ENCODE data around the gene PAEP. TPM values are rescaled to one million over a fixed set of nuclear protein-coding genes. Genes with fewer than 3 reads are reported as not detected.

Gene PAEP
- total RNA-seq, 2 donors from 2014 or later, result not detected

DNA sequence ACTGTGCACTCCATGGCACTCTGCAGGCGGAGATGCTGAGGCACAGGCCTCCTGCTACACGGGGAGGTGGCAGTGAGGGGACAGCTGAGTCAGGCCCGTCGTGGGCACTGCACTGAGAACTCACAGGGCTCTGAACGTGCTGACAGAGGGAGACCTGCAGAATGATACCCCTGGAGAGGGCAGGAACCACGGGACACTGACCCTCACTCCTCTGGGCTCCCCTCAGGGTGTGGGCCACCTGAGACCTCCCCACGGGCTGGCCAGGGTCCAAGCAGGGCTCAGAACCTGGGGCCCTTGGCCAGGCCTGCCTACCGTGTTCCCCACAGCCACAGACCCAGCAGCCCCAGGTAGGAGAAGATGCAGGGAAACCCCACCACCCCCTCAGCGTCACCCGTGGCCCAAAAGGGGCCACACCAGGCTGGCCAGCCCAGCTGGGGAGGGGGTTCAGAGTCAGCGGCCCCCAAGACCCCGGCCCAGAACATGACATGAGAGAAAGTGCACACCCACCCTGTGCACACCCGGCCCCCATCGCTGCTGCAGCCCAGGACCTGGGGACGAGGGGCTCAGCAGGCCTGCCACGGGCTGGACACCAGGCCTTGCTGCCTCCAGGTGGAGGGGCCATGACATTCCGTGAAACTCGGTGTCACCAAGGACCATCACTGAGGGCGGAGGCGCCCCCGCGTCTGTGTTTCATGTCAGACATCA is 46.9 kb downstream of the PAEP start:
- intact Hi-C loops (cut with DNase I), result loop anchor here in 1 of 2 donors (10.0 kb wide), 1 partner anchor 676 kb away; no protein-coding TSS in a partner anchor
- ATAC-seq (no peak), DNase-seq (peak; percentile 11)

GRCh38 chr9:135608999-135609317 is 47.4 kb downstream of the PAEP start:
- DNase-seq (no peak), ATAC-seq (no peak)
- intact Hi-C loops (cut with DNase I), result loop anchor here in 1 of 2 donors (10.0 kb wide), 1 partner anchor 676 kb away; no protein-coding TSS in a partner anchor

GRCh38 chr9:135609366-135609955 is 47.9 kb downstream of the PAEP start:
- ATAC-seq, result no peak
- DNase-seq, result no peak
- intact Hi-C loops (cut with DNase I), result loop anchor here in 1 of 2 donors (10.0 kb wide), 1 partner anchor 675 kb away; no protein-coding TSS in a partner anchor

- intact Hi-C loops (cut with DNase I), result no loop called here
- DNase-seq (no peak), ATAC-seq (no peak)
Observed at GRCh38 chr9:135610290-135611141, 49.0 kb downstream of the PAEP start.

DNA sequence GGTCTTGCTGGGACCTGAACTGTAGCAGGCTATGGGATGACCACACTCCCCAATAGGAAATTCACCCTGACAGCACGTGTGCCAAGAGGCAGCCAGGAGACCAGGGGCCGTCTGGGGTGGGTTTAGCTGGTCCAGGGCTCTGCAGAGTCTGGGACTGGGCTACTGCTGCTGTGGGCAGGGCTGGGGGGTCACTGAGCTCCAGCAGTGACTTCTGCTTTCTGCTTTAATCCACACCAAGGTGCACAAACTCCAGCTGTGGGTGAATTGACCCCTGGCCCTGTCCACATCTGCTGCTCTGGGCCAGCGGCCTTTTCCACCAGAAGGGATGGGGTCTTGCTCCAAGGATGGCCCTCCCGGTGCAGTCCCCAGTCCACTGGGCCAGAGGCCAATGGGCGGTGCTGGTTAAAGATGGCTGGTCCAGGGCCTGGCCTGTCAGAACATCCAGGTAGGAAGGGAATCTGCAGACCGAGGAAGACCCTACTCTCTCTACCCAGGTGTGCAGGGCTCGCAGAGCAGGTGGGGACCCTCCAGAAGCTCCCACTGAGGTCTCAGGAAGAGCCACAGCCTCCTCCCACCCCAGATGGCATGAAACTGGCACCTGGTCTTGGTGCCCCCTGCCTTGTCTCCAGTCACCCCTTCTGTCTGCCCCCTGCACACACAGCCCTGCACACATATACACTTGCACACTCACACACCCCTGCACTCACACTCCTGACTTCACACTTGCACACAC is 49.8 kb downstream of the PAEP start:
- ATAC-seq (no peak), DNase-seq (no peak)
- intact Hi-C loops (cut with DNase I), result no loop called here

GRCh38 chr9:135611875-135612209 is 50.3 kb downstream of the PAEP start:
- DNase-seq (no peak), ATAC-seq (no peak)
- intact Hi-C loops (cut with DNase I), result no loop called here

DNA sequence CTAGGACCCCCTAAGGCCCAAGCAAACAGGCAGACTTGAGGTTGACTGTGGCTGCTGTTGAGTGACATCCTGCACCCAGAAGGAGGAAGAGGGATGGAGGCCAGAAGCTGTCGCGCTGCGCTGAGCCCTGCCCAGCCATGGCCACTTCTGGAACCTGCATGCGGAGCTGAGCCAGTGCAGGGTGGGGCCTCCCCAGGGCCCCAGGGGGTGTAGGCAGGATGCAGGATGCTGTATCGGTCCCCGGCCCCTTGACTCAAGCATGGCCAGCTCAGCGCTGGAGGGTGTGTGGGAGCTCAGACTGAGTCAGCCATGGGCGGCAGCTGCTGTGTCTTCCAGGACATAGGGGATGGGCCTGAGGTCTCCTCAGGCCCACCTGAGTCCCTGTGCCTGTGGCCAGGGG is 50.9 kb downstream of the PAEP start:
- no peak for DNase-seq
- intact Hi-C loops (cut with DNase I), result no loop called here
- no peak for ATAC-seq

DNA sequence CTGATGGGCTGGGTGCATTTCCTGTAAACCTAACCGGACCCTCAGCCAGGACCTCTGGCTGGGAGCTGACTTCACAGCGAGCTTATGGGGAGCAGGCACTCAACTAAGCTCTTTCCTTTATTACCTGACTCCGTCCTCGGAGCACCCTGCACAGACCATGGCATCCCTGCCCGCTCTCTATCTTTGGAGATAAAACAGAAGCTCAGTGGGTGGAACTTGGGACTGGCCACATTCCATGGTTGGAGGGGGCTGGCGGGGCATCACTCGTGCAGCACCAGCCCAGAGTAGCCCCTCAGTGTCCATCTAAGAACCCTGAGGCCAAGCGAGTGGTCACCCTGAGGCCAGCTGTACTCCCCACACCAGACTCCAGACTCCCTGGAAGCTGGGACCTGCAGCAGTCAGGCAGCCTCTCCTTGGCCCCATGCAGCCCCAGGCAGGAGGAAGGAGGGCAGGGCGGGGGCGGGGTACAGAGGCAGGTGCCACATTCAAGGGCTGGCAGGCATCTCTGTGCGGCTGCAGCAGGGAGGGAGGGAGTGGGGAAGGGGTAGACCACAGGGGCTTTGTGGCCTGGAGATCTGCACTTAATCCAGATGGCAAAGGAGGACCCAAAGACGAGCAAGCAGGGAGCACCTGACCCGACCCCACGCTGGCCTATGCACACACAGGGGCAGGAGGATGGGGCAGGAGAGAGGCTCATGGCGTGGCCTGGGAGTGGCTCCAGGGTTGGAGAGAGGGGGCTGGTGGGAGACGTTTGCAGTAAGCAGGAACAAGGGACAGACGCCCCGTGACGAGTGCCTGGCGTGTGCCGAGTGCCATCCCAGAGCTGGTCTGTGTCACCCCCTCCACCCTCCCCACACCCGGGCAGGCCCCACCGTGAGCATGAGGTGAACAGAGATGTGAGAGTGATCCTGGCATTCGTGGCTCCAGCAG is 51.7 kb downstream of the PAEP start:
- DNase-seq (no peak), ATAC-seq (no peak)
- intact Hi-C loops (cut with DNase I), result no loop called here

GRCh38 chr9:135613946-135614805 is 52.6 kb downstream of the PAEP start:
- DNase-seq (no peak), ATAC-seq (no peak)
- intact Hi-C loops (cut with DNase I), result no loop called here

DNA sequence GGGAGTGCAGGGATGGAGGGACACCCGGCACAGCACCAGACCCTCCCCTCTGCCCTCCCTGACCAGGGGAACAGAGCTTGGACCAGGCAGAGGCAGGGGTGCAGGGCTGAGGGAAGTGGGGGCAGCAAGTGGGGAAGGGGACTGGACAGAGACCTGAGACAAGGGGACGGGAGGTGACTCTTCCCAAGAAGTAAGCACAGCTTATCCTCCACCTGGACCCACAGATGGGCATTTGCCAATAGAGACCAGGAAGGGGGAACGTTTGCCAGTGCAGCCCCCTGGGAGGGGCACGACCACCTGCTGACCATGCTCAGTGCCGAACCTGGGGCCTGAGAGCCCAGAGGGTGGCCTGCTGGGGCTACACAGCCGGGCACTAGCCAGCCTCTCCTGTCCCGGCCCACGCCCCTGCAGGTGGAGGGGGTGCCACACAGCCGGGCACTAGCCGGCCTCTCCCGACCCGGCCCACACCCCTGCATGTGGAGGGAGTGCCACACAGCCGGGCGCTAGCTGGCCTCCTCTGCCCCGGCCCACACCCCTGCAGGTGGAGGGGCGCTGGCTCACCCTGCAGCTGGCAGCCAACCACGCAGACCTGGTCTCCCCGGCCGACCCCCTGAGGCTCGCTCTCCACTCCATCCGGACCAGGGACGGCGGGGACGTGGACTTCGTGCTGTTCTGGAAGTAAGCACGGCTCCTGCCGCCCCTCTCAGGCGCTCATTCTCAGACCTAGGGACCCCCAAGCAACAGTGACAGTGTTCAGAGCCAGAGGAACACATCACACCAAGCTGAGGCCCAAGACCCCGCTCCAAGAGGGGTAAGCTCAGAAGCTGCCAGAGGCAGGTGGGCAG is 53.5 kb downstream of the PAEP start:
- no peak for DNase-seq

DNA sequence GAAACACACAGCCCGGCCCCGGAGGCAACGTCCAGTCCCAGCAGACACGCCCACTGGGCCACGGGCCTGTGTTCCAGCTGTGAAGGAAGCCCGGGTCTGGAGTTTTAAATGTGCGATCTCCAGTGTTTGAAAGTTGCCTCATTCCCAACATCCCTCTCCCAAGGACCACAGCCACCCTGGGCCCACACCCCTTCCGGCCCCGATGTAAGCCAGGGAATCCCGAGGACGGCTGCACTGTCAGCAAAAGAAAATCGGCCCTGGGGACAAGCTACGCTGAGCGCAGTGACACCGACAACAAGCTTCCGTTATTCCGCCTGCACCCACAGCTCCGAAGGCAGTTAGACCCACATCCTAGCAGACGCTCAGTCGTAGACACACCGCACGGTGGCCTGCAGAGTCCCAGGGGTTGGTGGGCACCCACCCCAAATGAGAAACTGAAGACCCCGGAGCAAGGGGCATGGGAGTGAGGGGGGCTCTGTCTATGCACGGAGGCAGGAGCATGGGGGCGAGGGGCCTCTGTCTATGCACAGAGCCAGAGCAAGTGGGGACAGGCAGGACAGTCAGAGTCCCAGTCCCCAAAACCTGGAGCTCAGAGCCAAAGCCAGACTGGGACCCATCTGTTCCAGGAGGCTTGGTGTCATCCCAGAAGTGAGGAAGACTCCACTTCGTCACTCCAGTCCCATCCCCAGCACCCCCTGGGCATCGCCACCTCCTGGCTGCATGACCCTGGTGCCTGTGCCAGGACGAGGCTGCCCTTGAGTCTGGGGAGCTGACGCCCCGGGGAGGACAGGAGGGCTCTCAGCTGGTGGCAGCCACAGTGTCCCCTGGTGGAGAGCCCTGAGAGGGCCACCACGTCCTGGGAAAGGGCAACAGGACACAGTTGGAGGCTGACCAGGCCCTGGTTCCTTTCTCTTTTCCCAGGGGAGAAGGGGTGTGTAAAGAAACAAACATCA is 54.4 kb downstream of the PAEP start:
- DNase-seq (no peak), ATAC-seq (no peak)
- intact Hi-C loops (cut with DNase I), result no loop called here

More for the DNA sequence above, 53.5 kb downstream of the PAEP start:
- intact Hi-C loops (cut with DNase I), result no loop called here
- ATAC-seq, result no peak

Other genes with a start within 250 kb of the PAEP start
- 10 to 100 TPM; 17.5 to 17.6 TPM for gene PPP1R26, start 82.0 kb upstream of the PAEP start, total RNA-seq
- 10 to 100 TPM; 32.6 to 34.0 TPM for gene MRPS2, start 61.1 kb upstream of the PAEP start, total RNA-seq
- 1 to 10 TPM in 1 of 2 donors, not detected in 1; 2.0 TPM for gene LCN1, start 40.3 kb upstream of the PAEP start, total RNA-seq
- gene OBP2A, start 15.6 kb upstream of the PAEP start, total RNA-seq, result not detected
- not detected for gene GLT6D1, start 77.8 kb downstream of the PAEP start, total RNA-seq
- gene LCN9, start 101.6 kb downstream of the PAEP start, total RNA-seq, result not detected
- gene SOHLH1, start 137.7 kb downstream of the PAEP start, total RNA-seq, result not detected
- 1 to 10 TPM in 1 of 2 donors, under 1 TPM in 1; 0.24 to 1.2 TPM for gene KCNT1, start 140.4 kb downstream of the PAEP start, total RNA-seq

Measured in left cardiac atrium (tissue), 4 donors.